ENCODE measurements around the gene PRPF18.
"Not testable (repeated sequence)": the region's sequence is repeated elsewhere in the genome, so short reads cannot be mapped to it uniquely, and the experiment has no call there.

The PRPF18 gene

DNA sequence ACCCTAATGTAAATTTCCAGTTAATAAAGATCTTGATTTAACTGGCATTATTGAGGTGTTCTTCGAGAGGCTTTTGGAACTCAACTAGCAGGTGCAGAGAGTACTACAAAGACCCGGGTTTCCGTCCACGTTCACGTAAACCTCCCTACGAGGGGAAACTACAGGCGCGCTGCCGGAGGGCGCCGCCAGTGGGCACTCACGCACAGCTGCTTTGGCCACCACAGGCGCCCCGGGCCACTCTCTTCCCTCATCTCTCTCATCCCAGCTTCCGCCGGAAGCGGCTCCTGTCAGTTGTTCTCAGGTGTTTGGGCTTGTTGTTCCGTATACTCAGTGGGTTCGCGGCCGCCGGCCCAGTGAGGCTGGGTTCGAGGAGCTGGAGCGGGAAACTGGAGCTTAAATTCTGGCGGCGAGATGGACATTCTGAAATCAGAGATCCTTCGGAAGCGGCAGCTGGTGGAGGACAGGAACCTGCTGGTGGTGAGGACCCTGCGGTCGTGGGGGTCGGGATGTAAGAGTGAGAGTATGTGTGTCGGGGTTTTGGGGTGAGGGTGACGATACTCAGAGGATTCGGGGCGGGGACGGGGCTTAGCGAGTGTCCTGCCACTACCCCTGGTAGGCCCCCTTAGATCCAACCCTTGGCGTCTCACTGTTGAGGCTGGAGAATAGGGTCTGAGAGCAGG lies at the start of gene PRPF18:
PRPF18 (plus strand) TSS at position 290 of the 680 bp plus-strand sequence; CDS start at position 412, 122 bp downstream.
- DNase-seq, result peak; percentile 97

DNA sequence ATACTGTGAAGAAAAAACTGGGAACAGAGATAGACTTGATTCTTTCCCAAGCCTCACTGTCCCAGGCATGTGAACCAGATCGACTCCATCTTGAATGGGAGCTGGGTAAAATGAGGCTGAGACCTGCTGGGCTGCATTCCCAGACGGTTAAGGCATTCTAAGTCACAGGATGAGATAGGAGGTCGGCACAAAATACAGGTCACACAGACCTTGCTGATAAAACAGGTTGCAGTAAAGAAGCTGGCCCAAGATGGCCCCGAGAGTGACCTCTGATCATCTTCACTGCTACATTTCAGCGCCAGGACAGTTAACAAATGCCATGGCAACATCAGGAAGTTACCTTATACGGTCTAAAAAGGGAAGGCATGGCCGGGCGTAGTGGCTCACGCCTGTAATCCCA lies 48.8 kb upstream of the PRPF18 start:
- not testable (repeated sequence) for DNase-seq

GRCh38 chr10:13542533-13542932 lies 44.2 kb upstream of the PRPF18 start:
- DNase-seq, result no peak

GRCh38 chr10:13550802-13551201 lies 36.0 kb upstream of the PRPF18 start:
- no peak for DNase-seq

- DNase-seq, result no peak
Observed at GRCh38 chr10:13555884-13556510, 30.8 kb upstream of the PRPF18 start.

DNA sequence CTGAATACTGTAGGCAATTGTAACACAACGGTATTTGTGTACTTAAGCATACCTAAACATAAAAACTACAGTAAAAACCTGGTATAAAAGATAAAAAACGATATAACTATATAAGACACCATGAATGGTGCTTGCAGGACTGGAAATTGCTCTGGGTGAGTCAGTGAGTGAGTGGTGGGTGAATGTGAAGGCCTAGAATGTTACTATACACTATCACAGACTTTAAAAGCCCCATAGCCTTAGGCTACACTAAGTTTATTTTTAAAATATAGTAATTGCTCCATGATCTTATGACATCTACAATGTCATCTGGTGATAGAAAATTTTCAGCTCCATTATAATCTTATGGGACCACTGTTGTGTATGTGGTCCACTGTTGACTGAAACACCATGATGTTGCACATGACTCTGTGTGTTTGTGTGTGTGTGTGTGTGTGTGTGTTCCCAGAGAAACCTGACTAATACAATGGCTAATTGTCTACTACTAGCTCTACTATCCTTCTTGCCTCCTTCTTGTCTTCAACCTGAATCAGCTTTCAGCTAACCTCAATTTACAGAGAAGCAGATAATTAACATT lies 27.6 kb upstream of the PRPF18 start:
- DNase-seq, result no peak

GRCh38 chr10:13560597-13560996 lies 26.2 kb upstream of the PRPF18 start:
- DNase-seq, result peak; percentile 95

GRCh38 chr10:13563481-13564445 lies 23.0 kb upstream of the PRPF18 start:
- peak; percentile 87 for DNase-seq

DNA sequence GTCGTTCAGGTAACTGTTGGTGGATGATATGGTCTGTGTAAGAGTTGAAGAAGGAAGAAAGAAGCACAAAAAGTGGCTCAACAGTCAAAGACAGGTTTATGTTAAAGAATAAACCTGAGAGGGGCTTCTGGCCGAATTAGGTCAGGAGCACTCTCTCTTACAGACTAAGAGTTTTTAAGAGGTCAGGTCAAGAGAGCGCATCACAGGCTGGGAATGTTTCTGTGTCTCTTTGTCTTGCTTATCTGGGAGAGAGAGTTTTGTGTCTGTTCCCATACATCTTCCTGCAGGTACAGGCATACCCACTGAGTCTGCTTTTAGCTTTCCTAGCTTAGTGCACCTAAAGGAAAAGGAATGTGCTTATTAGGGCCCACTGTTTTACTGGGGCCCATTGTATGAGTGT lies 22.2 kb upstream of the PRPF18 start:
- DNase-seq, result no peak

DNA sequence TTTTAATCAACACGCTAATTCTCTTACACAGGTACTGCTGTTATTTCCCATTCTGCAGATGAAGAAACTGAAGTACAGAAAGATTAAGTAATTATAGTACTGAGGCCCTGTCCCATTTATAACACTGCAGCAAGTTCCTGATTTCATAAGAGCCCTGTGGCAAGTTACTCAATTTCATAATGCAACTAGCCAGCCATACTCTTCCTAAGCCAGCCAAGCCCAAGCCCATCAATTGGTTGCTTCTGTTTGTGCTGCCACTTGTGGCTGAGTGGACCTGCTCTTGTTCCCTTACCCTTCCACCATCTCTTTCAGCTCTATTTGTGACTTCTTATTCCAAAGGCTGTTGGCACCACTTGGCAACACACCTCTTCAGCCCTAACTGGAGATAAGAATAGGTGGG lies 19.7 kb upstream of the PRPF18 start:
- DNase-seq, result no peak

DNA sequence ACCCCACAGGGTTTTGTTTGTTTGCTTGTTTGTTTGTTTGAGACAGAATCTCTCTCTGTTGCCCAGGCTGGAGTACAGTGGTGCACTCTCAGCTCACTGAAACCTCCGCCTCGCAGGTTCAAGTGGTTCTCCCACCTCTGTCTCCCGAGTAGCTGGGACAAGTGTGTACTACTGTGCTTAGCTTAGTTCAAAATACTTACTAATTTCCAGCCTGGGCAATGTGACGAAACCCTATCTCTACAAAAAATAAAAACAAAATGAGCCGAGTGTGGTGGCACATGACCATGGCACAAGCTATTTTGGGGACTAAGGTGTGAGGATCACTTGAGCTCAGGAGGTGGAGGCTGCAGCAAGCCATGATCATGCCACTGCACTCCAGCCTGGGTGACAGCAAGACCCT lies 15.2 kb upstream of the PRPF18 start:
- DNase-seq, result no peak

- DNase-seq, result no peak
Observed at GRCh38 chr10:13573960-13574359, 12.8 kb upstream of the PRPF18 start.

DNA sequence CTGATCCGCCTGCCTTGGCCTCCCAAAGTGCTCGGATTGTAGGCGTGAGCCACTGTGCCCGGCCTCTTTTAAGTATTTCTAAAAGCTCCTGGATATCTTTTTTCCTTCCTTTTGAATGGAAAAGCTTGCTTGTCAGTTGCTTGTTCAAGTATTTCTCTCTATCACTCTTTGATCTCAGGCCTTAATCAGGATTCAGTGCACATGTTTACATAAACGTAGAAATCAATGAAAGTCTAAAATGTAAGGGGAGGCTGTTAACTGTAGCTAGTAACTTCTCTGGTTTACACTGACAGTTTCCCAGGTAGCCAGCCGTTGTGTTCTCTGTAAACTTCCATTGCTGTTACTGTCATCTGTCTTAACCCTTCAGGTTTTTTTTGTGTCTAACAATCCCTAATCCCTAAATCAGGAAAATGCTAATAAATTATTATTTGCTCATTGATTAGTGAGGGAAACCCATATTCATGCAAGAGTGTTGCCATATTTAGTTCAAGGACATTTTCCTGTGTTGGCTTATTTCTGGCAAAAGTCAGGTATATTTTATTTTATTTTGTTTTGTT lies 1.5 kb upstream of the PRPF18 start:
- no peak for DNase-seq

DNA sequence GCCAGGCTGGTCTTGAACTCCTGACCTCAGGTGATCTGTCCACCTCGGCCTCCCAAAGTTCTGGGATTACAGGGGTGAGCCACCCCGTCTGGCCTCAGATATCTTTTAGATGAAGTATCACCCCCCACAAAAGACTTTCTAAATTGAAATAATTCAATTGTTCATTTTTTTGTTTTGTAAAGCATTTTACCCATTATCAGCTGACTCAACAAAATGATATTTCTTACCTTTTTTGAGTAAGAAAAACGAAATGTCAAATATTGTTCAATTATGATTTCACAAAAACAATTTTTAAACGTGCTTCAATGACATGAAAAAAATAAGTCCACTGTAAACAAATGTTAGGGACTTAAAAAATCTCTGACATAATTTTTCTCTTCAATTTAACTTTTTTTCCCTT lies 822 bp upstream of the PRPF18 start:
- DNase-seq, result no peak

GRCh38 chr10:13587391-13587790 lies 626 bp downstream of the PRPF18 start:
- no peak for DNase-seq

DNA sequence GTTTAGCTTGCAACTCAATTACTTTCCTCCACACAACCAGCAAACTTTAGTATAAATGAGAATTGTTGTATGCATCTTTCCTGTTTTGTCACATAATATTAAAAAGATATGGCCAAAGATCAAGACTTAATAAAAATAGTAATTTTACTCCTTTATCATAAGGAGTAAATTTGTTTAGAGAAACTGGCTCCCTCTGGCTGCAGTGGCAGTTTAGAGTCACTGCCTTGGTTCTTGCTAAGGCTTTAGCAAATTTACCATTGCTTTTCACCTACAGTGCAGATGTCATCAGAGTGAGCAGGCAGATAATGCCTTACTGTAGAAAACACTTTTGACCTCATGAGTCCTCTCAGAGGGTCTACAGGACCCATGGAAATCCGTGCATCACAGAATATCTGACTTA lies 2.6 kb downstream of the PRPF18 start:
- no peak for DNase-seq

GRCh38 chr10:13590886-13591285 lies 4.1 kb downstream of the PRPF18 start:
- no peak for DNase-seq

- no peak for DNase-seq
Observed at GRCh38 chr10:13592306-13592705, 5.5 kb downstream of the PRPF18 start.

GRCh38 chr10:13593535-13593934 lies 6.8 kb downstream of the PRPF18 start:
- no peak for DNase-seq

- DNase-seq, result no peak
Observed at GRCh38 chr10:13594641-13595040, 7.9 kb downstream of the PRPF18 start.

- no peak for DNase-seq
Observed at GRCh38 chr10:13597909-13598308, 11.1 kb downstream of the PRPF18 start.

DNA sequence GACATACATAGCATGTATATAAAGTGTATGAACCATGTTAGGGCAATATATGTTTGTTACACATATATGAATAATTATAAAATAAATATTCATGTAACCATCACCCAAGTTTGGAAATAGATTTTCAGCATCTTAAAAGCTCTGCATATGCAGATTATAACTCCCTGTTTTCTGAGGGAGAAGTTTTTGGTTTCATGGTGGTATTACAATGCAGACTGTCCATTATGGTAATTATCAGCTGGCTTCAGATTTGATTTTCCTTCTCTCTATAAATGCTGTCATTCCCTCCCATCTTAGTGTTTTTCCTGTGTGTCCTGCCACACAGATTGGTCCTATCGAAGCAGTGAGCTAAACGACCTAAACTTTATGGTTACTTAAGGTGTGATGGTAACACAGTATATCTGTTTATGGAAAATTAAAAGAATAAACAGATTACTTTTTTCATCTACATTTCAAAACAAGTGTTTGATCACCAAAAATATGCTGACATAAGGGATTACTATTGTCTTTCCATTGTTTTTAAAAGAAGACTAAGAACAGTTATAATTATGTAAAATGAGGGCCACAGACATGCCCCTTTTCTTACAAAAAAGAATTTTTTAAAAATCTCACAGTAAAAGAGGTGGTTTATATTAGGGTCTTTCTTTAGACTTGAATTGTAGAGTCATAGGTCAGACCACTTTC lies 17.7 kb downstream of the PRPF18 start:
- no peak for DNase-seq

All from kidney glomerular epithelial cell (primary cell).